Measurements from ENCODE around the gene TNS4.

Gene TNS4

GRCh38 chr17:40473573-40474365, 27.7 kb downstream of the TNS4 start:
- H3K9me3 ChIP-seq (ENCODE audit: control insufficient read depth, low read length) = no peaks in the 10 kb centered on the region
- H3K36me3 ChIP-seq (ENCODE audit: control insufficient read depth, insufficient read depth, low read length) = no peaks in the 10 kb centered on the region
- H3K4me1 ChIP-seq (ENCODE audit: control insufficient read depth, insufficient read depth, low read length, poor library complexity, severe bottlenecking) = peaks cover 2% of the 10 kb centered on the region
- H3K27me3 ChIP-seq (replicated peaks; ENCODE audit: control insufficient read depth, insufficient read depth, low read length, poor library complexity, severe bottlenecking) = no peaks in the 10 kb centered on the region
- H3K4me3 ChIP-seq (ENCODE audit: insufficient read depth, low read depth, low read length, poor library complexity, severe bottlenecking) = no peak overlapping the region
- H3K27ac ChIP-seq (ENCODE audit: insufficient read depth, low read length, poor library complexity, severe bottlenecking) = no peak overlapping the region
- no peak for DNase-seq

GRCh38 chr17:40472733-40473452, 28.5 kb downstream of the TNS4 start:
- Histone ChIP-seq H3K27me3 (replicated peaks; ENCODE audit: control insufficient read depth, insufficient read depth, low read length, poor library complexity, severe bottlenecking) (no peaks in the 10 kb centered on the region), H3K27ac (ENCODE audit: insufficient read depth, low read length, poor library complexity, severe bottlenecking) (no peak overlapping the region), H3K36me3 (ENCODE audit: control insufficient read depth, insufficient read depth, low read length) (no peaks in the 10 kb centered on the region), H3K4me1 (ENCODE audit: control insufficient read depth, insufficient read depth, low read length, poor library complexity, severe bottlenecking) (no peaks in the 10 kb centered on the region), H3K9me3 (ENCODE audit: control insufficient read depth, low read length) (no peaks in the 10 kb centered on the region), H3K4me3 (ENCODE audit: insufficient read depth, low read depth, low read length, poor library complexity, severe bottlenecking) (no peak overlapping the region)
- no peak for DNase-seq

- Histone ChIP-seq H3K4me3 (ENCODE audit: insufficient read depth, low read depth, low read length, poor library complexity, severe bottlenecking) (no peak overlapping the region), H3K27ac (ENCODE audit: insufficient read depth, low read length, poor library complexity, severe bottlenecking) (no peak overlapping the region), H3K9me3 (ENCODE audit: control insufficient read depth, low read length) (no peaks in the 10 kb centered on the region), H3K4me1 (ENCODE audit: control insufficient read depth, insufficient read depth, low read length, poor library complexity, severe bottlenecking) (no peaks in the 10 kb centered on the region), H3K36me3 (ENCODE audit: control insufficient read depth, insufficient read depth, low read length) (no peaks in the 10 kb centered on the region), H3K27me3 (replicated peaks; ENCODE audit: control insufficient read depth, insufficient read depth, low read length, poor library complexity, severe bottlenecking) (no peaks in the 10 kb centered on the region)
- DNase-seq = no peak
Observed at GRCh38 chr17:40471846-40472732, 29.3 kb downstream of the TNS4 start.

GRCh38 chr17:40470932-40471828, 30.2 kb downstream of the TNS4 start:
- Histone ChIP-seq H3K27me3 (replicated peaks; ENCODE audit: control insufficient read depth, insufficient read depth, low read length, poor library complexity, severe bottlenecking) (no peaks in the 10 kb centered on the region), H3K4me3 (ENCODE audit: insufficient read depth, low read depth, low read length, poor library complexity, severe bottlenecking) (no peak overlapping the region), H3K27ac (ENCODE audit: insufficient read depth, low read length, poor library complexity, severe bottlenecking) (no peak overlapping the region), H3K9me3 (ENCODE audit: control insufficient read depth, low read length) (no peaks in the 10 kb centered on the region), H3K4me1 (ENCODE audit: control insufficient read depth, insufficient read depth, low read length, poor library complexity, severe bottlenecking) (no peaks in the 10 kb centered on the region), H3K36me3 (ENCODE audit: control insufficient read depth, insufficient read depth, low read length) (no peaks in the 10 kb centered on the region)
- DNase-seq = no peak

- DNase-seq = no peak
Observed at GRCh38 chr17:40469805-40470675, 31.4 kb downstream of the TNS4 start.

GRCh38 chr17:40468560-40468959, 32.9 kb downstream of the TNS4 start:
- no peak overlapping the region for H3K27ac ChIP-seq (ENCODE audit: insufficient read depth, low read length, poor library complexity, severe bottlenecking)
- H3K27me3 ChIP-seq (replicated peaks; ENCODE audit: control insufficient read depth, insufficient read depth, low read length, poor library complexity, severe bottlenecking) = no peaks in the 10 kb centered on the region
- no peaks in the 10 kb centered on the region for H3K9me3 ChIP-seq (ENCODE audit: control insufficient read depth, low read length)
- H3K36me3 ChIP-seq (ENCODE audit: control insufficient read depth, insufficient read depth, low read length) = no peaks in the 10 kb centered on the region
- no peaks in the 10 kb centered on the region for H3K4me1 ChIP-seq (ENCODE audit: control insufficient read depth, insufficient read depth, low read length, poor library complexity, severe bottlenecking)
- H3K4me3 ChIP-seq (ENCODE audit: insufficient read depth, low read depth, low read length, poor library complexity, severe bottlenecking) = no peak overlapping the region
- no peak for DNase-seq

More at GRCh38 chr17:40469805-40470675, 31.4 kb downstream of the TNS4 start:
- H3K9me3 ChIP-seq (ENCODE audit: control insufficient read depth, low read length) = no peaks in the 10 kb centered on the region
- H3K27me3 ChIP-seq (replicated peaks; ENCODE audit: control insufficient read depth, insufficient read depth, low read length, poor library complexity, severe bottlenecking) = no peaks in the 10 kb centered on the region
- H3K27ac ChIP-seq (ENCODE audit: insufficient read depth, low read length, poor library complexity, severe bottlenecking) = no peak overlapping the region
- no peaks in the 10 kb centered on the region for H3K36me3 ChIP-seq (ENCODE audit: control insufficient read depth, insufficient read depth, low read length)
- H3K4me3 ChIP-seq (ENCODE audit: insufficient read depth, low read depth, low read length, poor library complexity, severe bottlenecking) = no peak overlapping the region
- no peaks in the 10 kb centered on the region for H3K4me1 ChIP-seq (ENCODE audit: control insufficient read depth, insufficient read depth, low read length, poor library complexity, severe bottlenecking)

- Histone ChIP-seq H3K36me3 (ENCODE audit: control insufficient read depth, insufficient read depth, low read length) (no peaks in the 10 kb centered on the region), H3K27me3 (replicated peaks; ENCODE audit: control insufficient read depth, insufficient read depth, low read length, poor library complexity, severe bottlenecking) (no peaks in the 10 kb centered on the region), H3K27ac (ENCODE audit: insufficient read depth, low read length, poor library complexity, severe bottlenecking) (no peak overlapping the region), H3K9me3 (ENCODE audit: control insufficient read depth, low read length) (no peaks in the 10 kb centered on the region), H3K4me3 (ENCODE audit: insufficient read depth, low read depth, low read length, poor library complexity, severe bottlenecking) (no peak overlapping the region), H3K4me1 (ENCODE audit: control insufficient read depth, insufficient read depth, low read length, poor library complexity, severe bottlenecking) (no peaks in the 10 kb centered on the region)
- DNase-seq = no peak
Observed at GRCh38 chr17:40467281-40467867, 34.0 kb downstream of the TNS4 start.

- Histone ChIP-seq H3K9me3 (ENCODE audit: control insufficient read depth, low read length) (no peaks in the 10 kb centered on the region), H3K27me3 (replicated peaks; ENCODE audit: control insufficient read depth, insufficient read depth, low read length, poor library complexity, severe bottlenecking) (no peaks in the 10 kb centered on the region), H3K36me3 (ENCODE audit: control insufficient read depth, insufficient read depth, low read length) (no peaks in the 10 kb centered on the region), H3K4me1 (ENCODE audit: control insufficient read depth, insufficient read depth, low read length, poor library complexity, severe bottlenecking) (no peaks in the 10 kb centered on the region), H3K27ac (ENCODE audit: insufficient read depth, low read length, poor library complexity, severe bottlenecking) (no peak overlapping the region), H3K4me3 (ENCODE audit: insufficient read depth, low read depth, low read length, poor library complexity, severe bottlenecking) (no peak overlapping the region)
- no peak for DNase-seq
Observed at GRCh38 chr17:40466298-40466971, 35.0 kb downstream of the TNS4 start.

All from effector memory CD4-positive, alpha-beta T cell (primary cell).